Measurements from ENCODE around the gene TMEM218.

GRCh38 chr11:125071435-125071834 is 40.0 kb downstream of the TMEM218 start:
- TF ChIP-seq GABPA (IDR thresholded peaks at IDR 0.05; ENCODE audit: borderline replicate concordance, insufficient read depth, low read length) (no peak), CTCF (IDR thresholded peaks at IDR 0.05; ENCODE audit: control extremely low read depth in 1 of 3, insufficient read depth in 1 of 3, low read depth in 1 of 3, low read length in 3 of 3) (no peak), JUND (IDR thresholded peaks at IDR 0.05; ENCODE audit: low read length) (no peak), TAF1 (IDR thresholded peaks at IDR 0.05; ENCODE audit: low read depth, low read length) (no peak), POLR2A (IDR thresholded peaks at IDR 0.05; ENCODE audit: control extremely low read depth in 1 of 2, low read depth in 2 of 2, low read length in 2 of 2) (no peak), ASH2L (IDR thresholded peaks at IDR 0.05; ENCODE audit: low read length) (no peak), CHD2 (IDR thresholded peaks at IDR 0.05; ENCODE audit: low read length) (no peak)
